Peyer's patch (tissue), 4 donors: ENCODE results near the gene ECE2. TPM values are rescaled to one million over a fixed set of nuclear protein-coding genes. Genes with fewer than 3 reads are reported as not detected.
A peak's percentile ranks its signal among the peaks of the same experiment; 100 is the strongest.

Source experiments
- DNase-seq, 3 donors: peaks; one replicate each; pipeline ENCODE4 v3.0.0-alpha.2; 2017 to 2019
- H3K27ac ChIP-seq, 4 donors: fragments of 200-600 bp; sonication (generic); one replicate each; pipeline ENCODE4 v1.5.1; 2016 to 2019
- H3K27me3 ChIP-seq, 2 donors: fragments of 200-600 bp; sonication (generic); one replicate each; pipeline ENCODE4 v1.5.1; 2019
- H3K36me3 ChIP-seq, 3 donors: fragments of 200-600 bp; sonication (generic); one replicate each; pipeline ENCODE4 v1.5.1; 2016 to 2019
- H3K4me1 ChIP-seq, 4 donors: fragments of 200-600 bp; sonication (generic); one replicate each; pipeline ENCODE4 v1.5.1; 2016 to 2019
- H3K4me3 ChIP-seq, 4 donors: fragments of 200-600 bp; sonication (generic); 1 replicate in 3 of 4; 2 replicates in 1 of 4; pipeline ENCODE4 v1.5.1; 2016 to 2019; ENCODE audit warnings: mild to moderate bottlenecking in 1 of 4
- H3K9me3 ChIP-seq, 4 donors: fragments of 200-600 bp; sonication (generic); one replicate each; pipeline ENCODE4 v1.5.1; 2016 to 2019; ENCODE audit warnings: mild to moderate bottlenecking in 1 of 4
- POLR2A ChIP-seq, 2 donors: fragments of 450-650 bp; IDR thresholded peaks; one replicate each; pipeline ENCODE4 v1.5.1; 2017; ENCODE audit warnings: antibody characterized with exemption in 2 of 2, mild to moderate bottlenecking in 2 of 2, moderate library complexity in 2 of 2
- total RNA-seq, 4 donors: library from RNA; depleted of rRNA; stranded (reverse); fragments of >200 nt; gene quantifications; one replicate each; pipeline ENCODE4 v1.1.0, GENCODE V29; 2016
- TF ChIP-seq, protein P1 (sequence below), 6 experiments: fragments of 450-650 bp in 4 of 6; fragments of 200-600 bp in 2 of 6; sonication (generic) in 1 of 6; IDR thresholded peaks; one replicate each; pipeline ENCODE4 v1.5.1; 2017 to 2019; ENCODE audit warnings: antibody characterized with exemption in 6 of 6, mild to moderate bottlenecking in 3 of 6, moderate library complexity in 1 of 6

ECE2 gene
- total RNA-seq, 4 donors from 2014 or later, result not detected

DNA sequence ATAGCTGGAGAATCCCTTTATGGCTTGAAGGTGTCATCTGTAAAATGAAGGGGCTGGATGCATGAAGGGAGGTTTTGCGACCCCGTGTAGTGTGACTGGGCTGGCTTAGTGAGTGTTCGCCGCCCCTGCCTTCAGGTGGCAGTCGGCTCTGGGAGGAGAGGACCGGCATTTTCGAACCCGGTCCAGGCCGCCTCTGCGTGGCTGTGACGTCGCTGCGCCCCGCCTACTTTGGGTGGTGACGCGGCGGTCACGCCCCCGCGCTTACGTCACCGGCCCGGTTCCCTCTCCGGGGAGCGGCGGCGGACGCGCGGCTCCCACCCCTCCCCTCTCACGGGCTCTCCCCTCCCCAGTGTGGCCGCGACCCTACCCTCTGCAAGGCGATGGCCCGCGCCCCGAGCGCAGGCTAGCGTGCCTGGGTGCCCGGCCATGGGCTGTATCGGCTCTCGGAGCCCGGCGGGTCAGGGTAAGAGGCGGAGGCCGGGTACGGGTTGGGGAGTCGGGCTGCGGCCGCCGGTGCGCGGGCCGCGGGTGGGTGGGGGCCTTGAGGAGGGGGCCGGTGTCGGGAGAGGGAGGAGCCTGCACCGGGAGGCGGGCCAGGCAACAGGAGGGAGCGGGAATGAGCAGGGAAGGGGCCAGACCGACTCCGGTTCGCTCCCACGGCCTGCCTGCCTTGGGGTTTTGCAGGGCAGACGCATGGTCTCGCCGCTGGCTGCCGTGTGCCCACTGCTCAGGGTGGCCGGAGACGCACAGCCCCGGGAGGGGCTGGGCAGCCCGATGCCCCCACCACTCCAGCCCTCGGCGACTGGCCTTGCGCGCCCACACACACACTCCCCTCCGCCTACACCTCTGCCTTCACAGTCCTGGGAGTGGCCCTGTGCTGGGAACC is 60.1 kb downstream of the ECE2 start:
- Histone ChIP-seq H3K27me3 (no peaks in the 10 kb centered on the region), H3K4me3 (peak overlapping the region; percentile 63 to 92 (median 78)), H3K9me3 (no peaks in the 10 kb centered on the region), H3K36me3 (peaks cover 0 to 45% (median 0%) of the 10 kb centered on the region in 3 donors), H3K27ac (peak overlapping the region; percentile 89 to 98 (median 91)), H3K4me1 (peaks cover 0 to 24% (median 3%) of the 10 kb centered on the region in 4 donors)
- TF ChIP-seq POLR2A (IDR thresholded peaks at IDR 0.05), result peak; percentile 48 to 90
- TF ChIP-seq, protein P1, sequence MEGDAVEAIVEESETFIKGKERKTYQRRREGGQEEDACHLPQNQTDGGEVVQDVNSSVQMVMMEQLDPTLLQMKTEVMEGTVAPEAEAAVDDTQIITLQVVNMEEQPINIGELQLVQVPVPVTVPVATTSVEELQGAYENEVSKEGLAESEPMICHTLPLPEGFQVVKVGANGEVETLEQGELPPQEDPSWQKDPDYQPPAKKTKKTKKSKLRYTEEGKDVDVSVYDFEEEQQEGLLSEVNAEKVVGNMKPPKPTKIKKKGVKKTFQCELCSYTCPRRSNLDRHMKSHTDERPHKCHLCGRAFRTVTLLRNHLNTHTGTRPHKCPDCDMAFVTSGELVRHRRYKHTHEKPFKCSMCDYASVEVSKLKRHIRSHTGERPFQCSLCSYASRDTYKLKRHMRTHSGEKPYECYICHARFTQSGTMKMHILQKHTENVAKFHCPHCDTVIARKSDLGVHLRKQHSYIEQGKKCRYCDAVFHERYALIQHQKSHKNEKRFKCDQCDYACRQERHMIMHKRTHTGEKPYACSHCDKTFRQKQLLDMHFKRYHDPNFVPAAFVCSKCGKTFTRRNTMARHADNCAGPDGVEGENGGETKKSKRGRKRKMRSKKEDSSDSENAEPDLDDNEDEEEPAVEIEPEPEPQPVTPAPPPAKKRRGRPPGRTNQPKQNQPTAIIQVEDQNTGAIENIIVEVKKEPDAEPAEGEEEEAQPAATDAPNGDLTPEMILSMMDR (IDR thresholded peaks at IDR 0.05), result peak in 1 of 6 experiments; percentile 3
- DNase-seq, result peak; percentile 86 to 95 (median 94)

DNA sequence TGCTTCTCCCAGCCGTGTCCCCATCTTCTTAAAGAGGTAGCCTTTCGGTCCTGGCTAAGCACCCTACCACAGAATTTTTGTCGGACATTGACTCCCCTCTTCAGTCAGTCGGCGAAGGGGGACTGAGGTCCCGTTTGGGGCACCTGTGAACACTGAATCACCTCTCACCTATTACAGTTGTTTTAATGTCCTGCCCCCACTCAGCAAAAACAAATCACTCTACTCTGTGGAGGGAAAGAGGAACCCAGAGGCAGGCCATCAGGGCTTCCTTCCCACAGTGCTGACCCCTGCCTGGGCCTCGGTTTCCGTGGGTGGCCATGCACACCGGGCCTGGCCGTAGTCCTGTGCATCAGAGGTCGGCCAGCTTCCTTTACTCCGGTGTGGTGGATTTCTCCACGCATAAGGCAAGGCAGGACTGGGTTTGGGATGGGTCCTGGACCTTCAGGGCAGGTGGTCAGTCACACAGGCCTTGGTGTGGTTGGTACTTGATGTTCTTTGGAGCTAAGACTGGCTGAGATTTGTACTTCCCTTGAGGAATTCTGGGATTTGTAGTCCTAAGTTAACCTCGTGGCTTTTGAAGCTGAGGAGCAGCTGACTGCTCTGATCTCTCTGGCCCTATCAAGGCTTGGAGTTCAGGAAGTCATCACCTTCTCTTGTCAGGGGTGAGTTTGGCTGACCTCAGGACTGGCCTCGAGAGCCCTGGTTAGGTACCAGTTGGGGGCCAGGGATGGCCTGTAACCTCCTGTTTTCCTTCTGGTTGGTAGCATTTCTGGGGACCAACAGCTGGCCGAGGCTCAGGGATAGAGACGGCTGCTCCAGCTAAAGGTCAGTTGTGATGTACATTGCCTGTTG is 61.0 kb downstream of the ECE2 start:
- Histone ChIP-seq H3K36me3 (peaks cover 0 to 39% (median 0%) of the 10 kb centered on the region in 3 donors), H3K4me3 (peak overlapping the region; percentile 63 to 92 (median 78)), H3K27ac (peak overlapping the region; percentile 89 to 98 (median 91)), H3K27me3 (no peaks in the 10 kb centered on the region), H3K9me3 (no peaks in the 10 kb centered on the region), H3K4me1 (peaks cover 0 to 24% (median 3%) of the 10 kb centered on the region in 4 donors)
- TF ChIP-seq POLR2A (IDR thresholded peaks at IDR 0.05), result no peak
- TF ChIP-seq, protein P1 (IDR thresholded peaks at IDR 0.05), result no peak
- DNase-seq, result no peak

DNA sequence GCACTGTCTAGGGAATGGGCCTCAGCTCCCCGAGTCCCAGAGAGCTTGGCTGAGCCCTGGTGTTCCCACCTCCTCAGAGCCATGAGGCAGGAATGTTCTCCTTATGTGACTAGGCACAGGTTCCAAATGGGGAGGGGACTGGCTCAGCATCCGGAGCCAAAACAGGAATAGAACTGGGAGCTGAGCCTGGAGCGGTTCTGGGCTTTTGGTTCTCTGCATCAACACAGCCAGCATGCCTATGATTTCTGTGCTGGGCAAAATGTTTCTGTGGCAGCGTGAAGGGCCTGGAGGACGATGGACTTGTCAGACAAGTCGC is 61.5 kb downstream of the ECE2 start, which contains the start of gene FAM131A:
FAM131A (plus strand) TSS at position 202 of the 316 bp plus-strand sequence; CDS start at position 233, 31 bp downstream.
- Histone ChIP-seq H3K4me3 (peak within 1 kb of the TSS; percentile 63 to 92 (median 78)), H3K36me3 (peaks cover 0 to 39% (median 0%) of the 10 kb centered on the region in 3 donors), H3K27ac (peak within 1 kb of the TSS; percentile 89 to 98 (median 91)), H3K27me3 (no peaks in the 10 kb centered on the region), H3K4me1 (peaks cover 0 to 24% (median 3%) of the 10 kb centered on the region in 4 donors), H3K9me3 (no peaks in the 10 kb centered on the region)
- no peak for TF ChIP-seq POLR2A (IDR thresholded peaks at IDR 0.05)
- TF ChIP-seq, protein P1 (IDR thresholded peaks at IDR 0.05), result no peak
- no peak for DNase-seq

DNA sequence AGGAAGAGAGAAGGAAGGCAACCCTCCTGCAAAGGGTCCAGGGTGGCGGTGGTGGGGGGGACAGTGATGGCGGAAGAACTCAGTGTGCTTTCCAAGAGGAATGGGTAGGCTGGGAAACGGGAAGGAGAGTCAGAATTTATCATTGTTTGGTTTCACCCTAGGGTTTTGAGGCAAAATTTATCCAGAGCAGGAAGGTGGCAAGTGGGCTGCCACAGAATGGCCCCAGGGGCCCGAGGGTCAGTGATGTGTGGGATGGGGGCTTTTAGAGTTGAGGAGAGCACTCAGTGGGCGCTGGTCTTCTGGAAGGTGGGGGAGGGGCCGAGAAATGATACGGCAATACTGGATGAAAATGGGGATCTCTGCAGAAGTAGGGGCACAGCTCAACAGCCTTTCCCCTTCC is 62.2 kb downstream of the ECE2 start:
- H3K27me3 ChIP-seq, result no peaks in the 10 kb centered on the region
- peaks cover 0 to 39% (median 0%) of the 10 kb centered on the region in 3 donors for H3K36me3 ChIP-seq
- peak overlapping the region; percentile 49 to 98 (median 90) for H3K27ac ChIP-seq
- no peaks in the 10 kb centered on the region for H3K9me3 ChIP-seq
- peaks cover 0 to 24% (median 3%) of the 10 kb centered on the region in 4 donors for H3K4me1 ChIP-seq
- peak overlapping the region in 1 of 4 donors; percentile 92 for H3K4me3 ChIP-seq
- TF ChIP-seq, protein P1 (IDR thresholded peaks at IDR 0.05), result no peak
- no peak for TF ChIP-seq POLR2A (IDR thresholded peaks at IDR 0.05)
- no peak for DNase-seq

DNA sequence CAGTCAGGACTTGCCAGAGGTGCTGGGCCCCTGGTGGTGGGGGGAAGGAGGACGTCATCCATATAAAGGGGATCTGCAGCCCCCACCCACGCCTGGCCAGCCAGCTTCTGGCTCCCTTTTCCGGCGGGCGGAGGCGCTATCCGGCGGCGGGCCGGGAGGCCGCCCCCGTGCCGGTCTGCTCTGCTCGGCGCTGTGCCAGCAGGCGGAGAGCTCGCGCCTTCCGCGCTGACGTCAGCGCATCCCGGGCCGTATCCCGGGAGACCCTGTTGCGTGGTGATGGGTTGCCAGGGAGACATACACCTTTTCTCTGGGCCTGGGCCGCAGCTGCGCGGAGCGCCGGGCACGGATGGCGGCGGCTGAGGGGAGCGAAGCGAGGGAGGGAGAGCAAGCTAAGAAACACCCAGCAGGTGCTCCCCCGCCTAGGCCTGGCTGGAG is 62.7 kb downstream of the ECE2 start:
- Histone ChIP-seq H3K36me3 (peaks cover 0 to 39% (median 0%) of the 10 kb centered on the region in 3 donors), H3K27me3 (no peaks in the 10 kb centered on the region), H3K9me3 (no peaks in the 10 kb centered on the region), H3K4me1 (peaks cover 0 to 24% (median 3%) of the 10 kb centered on the region in 4 donors), H3K27ac (peak overlapping the region; percentile 49 to 98 (median 90)), H3K4me3 (peak overlapping the region in 1 of 4 donors; percentile 92)
- peak in 1 of 3 donors; percentile 67 for DNase-seq
- TF ChIP-seq POLR2A (IDR thresholded peaks at IDR 0.05), result no peak
- TF ChIP-seq, protein P1 (IDR thresholded peaks at IDR 0.05), result no peak
